IMR-90 (cell line): Measurements from ENCODE around the gene RIF1. TPM values are rescaled to one million over a fixed set of nuclear protein-coding genes. Genes with fewer than 3 reads are reported as not detected.

Experiments
- ATAC-seq: fragments of 200-7000 bp; cut with Tn5 transposase; 2 replicates; pipeline ENCODE4 v1.9.1; 2020; ENCODE audit warnings: low read depth, mild to moderate bottlenecking, moderate library complexity
- BruUV-seq: library from RNA; stranded (reverse); fragments of 400-500 nt; replicated peaks from 2 replicates; lab custom pipeline; 2021; lab: Mats Ljungman, UMichigan
- CTCF ChIA-PET: fragments of 300-600 bp; formaldehyde crosslinking; extraction: SDS; loops from one replicate; lab custom pipeline; 2021; ENCODE audit warnings: antibody characterized with exemption; lab: Yijun Ruan, JAX
- POLR2A ChIA-PET: fragments of 300-600 bp; sonication (Branson Sonifier 250); formaldehyde crosslinking; loops from one replicate; lab custom pipeline; 2022; ENCODE audit warnings: antibody characterized with exemption; ENCODE audit not compliant: unreplicated experiment; lab: Charles Lee
- DNase-seq: peaks from one replicate; pipeline ENCODE4 v3.0.0; 2013
- H2AFZ ChIP-seq: replicated peaks from 2 replicates; pipeline ENCODE3; 2013; ENCODE audit warnings: low read length, mild to moderate bottlenecking; ENCODE audit not compliant: poor library complexity
- H2AK5ac ChIP-seq: 2 replicates; pipeline ENCODE4 v1.6.1; 2013; ENCODE audit warnings: low read depth, low read length, inconsistent platforms
- H2AK9ac ChIP-seq: replicated peaks from 2 replicates; pipeline ENCODE3; 2013; ENCODE audit warnings: mild to moderate bottlenecking, low read depth, low read length, moderate library complexity; ENCODE audit not compliant: poor library complexity
- H2BK120ac ChIP-seq: 2 replicates; pipeline ENCODE4 v1.6.1; 2013; ENCODE audit warnings: low read depth, low read length, inconsistent platforms
- H2BK15ac ChIP-seq: 3 replicates; pipeline ENCODE4 v1.6.1; 2013; ENCODE audit warnings: low read depth, low read length, inconsistent platforms
- H2BK20ac ChIP-seq: 2 replicates; pipeline ENCODE4 v1.6.1; 2013; ENCODE audit warnings: low read depth, mild to moderate bottlenecking, inconsistent platforms, low read length, moderate library complexity
- H2BK5ac ChIP-seq: 2 replicates; pipeline ENCODE4 v1.6.1; 2013; ENCODE audit warnings: mild to moderate bottlenecking, low read depth, low read length, inconsistent platforms; ENCODE audit not compliant: poor library complexity, severe bottlenecking
- H3K14ac ChIP-seq: replicated peaks from 2 replicates; pipeline ENCODE4 v1.6.1; 2013; ENCODE audit warnings: low read depth, low read length, inconsistent platforms
- H3K18ac ChIP-seq: 2 replicates; pipeline ENCODE4 v1.6.1; 2013; ENCODE audit warnings: low read depth, low read length, control low read depth
- H3K23ac ChIP-seq: 2 replicates; pipeline ENCODE4 v1.6.1; 2013; ENCODE audit warnings: low read depth, low read length, inconsistent platforms
- H3K27ac ChIP-seq: 2 replicates; pipeline ENCODE4 v1.5.1; 2013; ENCODE audit warnings: mild to moderate bottlenecking, control low read depth, low read length; ENCODE audit not compliant: insufficient read depth
- H3K27me3 ChIP-seq: 2 replicates; pipeline ENCODE4 v1.6.1; 2013; ENCODE audit warnings: low read length; ENCODE audit not compliant: control insufficient read depth, insufficient read depth
- H3K36me3 ChIP-seq: 2 replicates; pipeline ENCODE4 v1.6.1; 2013; ENCODE audit warnings: low read length, mixed read lengths; ENCODE audit not compliant: control insufficient read depth, insufficient read depth
- H3K4ac ChIP-seq: 2 replicates; pipeline ENCODE4 v1.6.1; 2013; ENCODE audit warnings: low read depth, low read length, inconsistent platforms
- H3K4me1 ChIP-seq: 2 replicates; pipeline ENCODE4 v1.6.1; 2013; ENCODE audit warnings: low read length, mixed read lengths; ENCODE audit not compliant: control insufficient read depth, insufficient read depth
- H3K4me2 ChIP-seq: 2 replicates; pipeline ENCODE4 v1.6.1; 2013; ENCODE audit warnings: low read depth, mild to moderate bottlenecking, control low read depth, low read length, moderate library complexity
- H3K4me3 ChIP-seq: 2 replicates; pipeline ENCODE4 v1.5.1; 2013; ENCODE audit warnings: low read depth, mild to moderate bottlenecking, control low read depth, low read length, moderate library complexity; ENCODE audit not compliant: insufficient read depth
- H3K56ac ChIP-seq: 2 replicates; pipeline ENCODE4 v1.6.1; 2013; ENCODE audit warnings: low read length, inconsistent platforms; ENCODE audit not compliant: insufficient read depth; ENCODE audit errors: extremely low read depth
- H3K79me1 ChIP-seq, 2 experiments: 2 replicates each; pipeline ENCODE4 v1.6.1; 2013; ENCODE audit warnings: low read length in 2 of 2, inconsistent platforms in 1 of 2, low read depth in 1 of 2
- H3K9ac ChIP-seq: 2 replicates; pipeline ENCODE4 v1.6.1; 2013; ENCODE audit warnings: low read depth, low read length, control low read depth
- H3K9me1 ChIP-seq: 2 replicates; pipeline ENCODE4 v1.6.1; 2013; ENCODE audit warnings: low read length, inconsistent platforms; ENCODE audit not compliant: insufficient read depth
- H3K9me3 ChIP-seq: 2 replicates; pipeline ENCODE4 v1.6.1; 2013; ENCODE audit warnings: low read length; ENCODE audit not compliant: control insufficient read depth, insufficient read depth
- H4K20me1 ChIP-seq: 2 replicates; pipeline ENCODE4 v1.6.1; 2013; ENCODE audit warnings: low read length, inconsistent platforms; ENCODE audit not compliant: insufficient read depth
- H4K5ac ChIP-seq: 2 replicates; pipeline ENCODE4 v1.6.1; 2013; ENCODE audit warnings: mild to moderate bottlenecking, low read depth, low read length, control low read depth
- H4K8ac ChIP-seq, 2 experiments: 2 replicates each; pipeline ENCODE4 v1.6.1; 2013; ENCODE audit warnings: low read depth in 2 of 2, low read length in 2 of 2, control low read depth in 1 of 2, inconsistent platforms in 1 of 2
- H4K91ac ChIP-seq: 2 replicates; pipeline ENCODE4 v1.6.1; 2013; ENCODE audit warnings: low read depth, low read length, inconsistent platforms; ENCODE audit not compliant: insufficient read depth
- CEBPB ChIP-seq: IDR thresholded peaks from 2 replicates; pipeline ENCODE4 v1.6.1; 2012; ENCODE audit warnings: low read depth, low read length, improper control_type of control experiment
- ELK1 ChIP-seq: fragments of 150-350 bp; IDR thresholded peaks from 2 replicates; pipeline ENCODE4 v1.6.1; 2016; ENCODE audit warnings: low read depth, mild to moderate bottlenecking, low read length, moderate library complexity, borderline replicate concordance
- FOS ChIP-seq: fragments of 150-350 bp; IDR thresholded peaks from 2 replicates; pipeline ENCODE4 v1.6.1; 2016; ENCODE audit warnings: low read depth, low read length
- MAZ ChIP-seq: IDR thresholded peaks from 2 replicates; pipeline ENCODE4 v1.6.1; 2012; ENCODE audit warnings: low read depth, mild to moderate bottlenecking, low read length, improper control_type of control experiment, moderate library complexity, borderline replicate concordance
- RCOR1 ChIP-seq: IDR thresholded peaks from 2 replicates; pipeline ENCODE4 v1.6.1; 2012; ENCODE audit warnings: mild to moderate bottlenecking, low read length, improper control_type of control experiment; ENCODE audit not compliant: insufficient replicate concordance
- RFX5 ChIP-seq: IDR thresholded peaks from 2 replicates; pipeline ENCODE4 v1.8.0; 2012; ENCODE audit warnings: low read depth, mild to moderate bottlenecking, low read length, moderate library complexity
- SMC3 ChIP-seq: fragments of 150-350 bp; IDR thresholded peaks from 2 replicates; pipeline ENCODE4 v1.6.1; 2016; ENCODE audit warnings: low read depth, mild to moderate bottlenecking, antibody characterized with exemption, low read length, moderate library complexity
- WGBS, 2 experiments: methylation state at CpG; one replicate each; pipeline versions ENCODE4 v1.1.5 to v1.1.7; 2013; ENCODE audit warnings: missing lambda C conversion rate in 2 of 2; ENCODE audit not compliant: insufficient read length in 1 of 2; ENCODE audit errors: extremely low coverage in 2 of 2; 5-methylcytosine and 5-hydroxymethylcytosine counted together
- dilution Hi-C: fragments of 300-500 bp; cut with HindIII; formaldehyde crosslinking; loops from one replicate; pipeline ENCODE4 v1.14.3; 2018; ENCODE audit warnings: low sequenced_read_pairs; ENCODE audit not compliant: unreplicated experiment
- in situ Hi-C: fragments of 300-500 bp; cut with MboI; formaldehyde crosslinking; loops from 3 replicates; pipeline ENCODE4 v1.14.3; 2019; ENCODE audit warnings: low sequenced_read_pairs, inconsistent platforms, mixed read lengths
- intact Hi-C: fragments of 100-400 bp; cut with micrococcal nuclease; formaldehyde crosslinking; loops from 2 replicates; pipeline ENCODE4 v1.10.0; 2022
- polyA plus RNA-seq, 3 experiments: library from polyadenylated mRNA; depleted of rRNA; stranded (reverse); fragments of >200 nt; gene quantifications; 2 replicates each; pipeline ENCODE4 v1.2.3, GENCODE V29; 2012; ENCODE audit warnings: low replicate concordance in 1 of 3
- total RNA-seq: library from RNA; depleted of rRNA; stranded (reverse); fragments of >200 nt; gene quantifications from 2 replicates; pipeline ENCODE4 v1.2.3, GENCODE V29; 2012

The RIF1 gene
- total and polyA plus RNA-seq, 2 of the 4 experiments (the other 2 are of a cell fraction): 4.3 to 43.9 TPM

- Histone ChIP-seq H4K8ac (no peak overlapping the region), H3K9ac (no peak overlapping the region), H2BK20ac (no peak overlapping the region), H3K4me2 (no peak overlapping the region), H2BK5ac (no peak overlapping the region), H3K79me1 (no peaks in the 10 kb centered on the region), H2BK15ac (no peak overlapping the region), H3K23ac (no peak overlapping the region), H3K27ac (no peak overlapping the region), H3K27me3 (no peaks in the 10 kb centered on the region), H2AFZ (no peak overlapping the region), H4K5ac (no peak overlapping the region), H2AK9ac (no peak overlapping the region), H4K91ac (no peak overlapping the region), H3K4ac (no peak overlapping the region), H3K36me3 (no peaks in the 10 kb centered on the region), H3K9me1 (no peaks in the 10 kb centered on the region), H2BK120ac (no peak overlapping the region), H3K18ac (no peak overlapping the region), H2AK5ac (no peak overlapping the region), H3K4me1 (no peaks in the 10 kb centered on the region), H3K56ac (no peak overlapping the region), H3K9me3 (no peaks in the 10 kb centered on the region), H3K14ac (no peak overlapping the region), H3K4me3 (no peak overlapping the region), H4K20me1 (no peaks in the 10 kb centered on the region)
- no peak for DNase-seq
- no CpG with 5 or more reads among the region's 1 CpG for WGBS, 2 experiments
- intact Hi-C loops: no loop called here
- dilution Hi-C loops: no loop called here
- no TSS peak for BruUV-seq
- TF ChIP-seq MAZ: no peak
- TF ChIP-seq CEBPB: no peak
- TF ChIP-seq RFX5: no peak
- no peak for TF ChIP-seq FOS
- TF ChIP-seq RCOR1: no peak
- TF ChIP-seq ELK1: no peak
- TF ChIP-seq SMC3: no peak
- ATAC-seq: 0 out of 2 replicates have a peak, but pooled peaks have one; percentile 11
- in situ Hi-C loops: no loop called here
- POLR2A ChIA-PET: no interaction called here
- CTCF ChIA-PET: no interaction called here
Measured at GRCh38 chr2:151520976-151521375, 111.3 kb downstream of the RIF1 start.
